ENCODE measurements around the gene BTAF1.

- TF ChIP-seq EZH2 (IDR thresholded peaks at IDR 0.05; ENCODE audit: insufficient read depth, low read length) (no peak), CTCF (IDR thresholded peaks at IDR 0.05; ENCODE audit: insufficient read depth, low read depth, low read length) (no peak)
Observed at GRCh38 chr10:92038949-92039348, 115.4 kb downstream of the BTAF1 start.

Measured in astrocyte (in vitro differentiated cells and primary cell).